Hematopoietic multipotent progenitor cell treated with erythropoietin and hydrocortisone succinate and interleukin-3 and kit ligand, for 6 days (in vitro differentiated cells): ENCODE measurements around the gene NDST4.

ENCODE experiments used
- DNase-seq: peaks from one replicate; pipeline ENCODE4 v3.0.0-alpha.2; 2015

The NDST4 gene

DNA sequence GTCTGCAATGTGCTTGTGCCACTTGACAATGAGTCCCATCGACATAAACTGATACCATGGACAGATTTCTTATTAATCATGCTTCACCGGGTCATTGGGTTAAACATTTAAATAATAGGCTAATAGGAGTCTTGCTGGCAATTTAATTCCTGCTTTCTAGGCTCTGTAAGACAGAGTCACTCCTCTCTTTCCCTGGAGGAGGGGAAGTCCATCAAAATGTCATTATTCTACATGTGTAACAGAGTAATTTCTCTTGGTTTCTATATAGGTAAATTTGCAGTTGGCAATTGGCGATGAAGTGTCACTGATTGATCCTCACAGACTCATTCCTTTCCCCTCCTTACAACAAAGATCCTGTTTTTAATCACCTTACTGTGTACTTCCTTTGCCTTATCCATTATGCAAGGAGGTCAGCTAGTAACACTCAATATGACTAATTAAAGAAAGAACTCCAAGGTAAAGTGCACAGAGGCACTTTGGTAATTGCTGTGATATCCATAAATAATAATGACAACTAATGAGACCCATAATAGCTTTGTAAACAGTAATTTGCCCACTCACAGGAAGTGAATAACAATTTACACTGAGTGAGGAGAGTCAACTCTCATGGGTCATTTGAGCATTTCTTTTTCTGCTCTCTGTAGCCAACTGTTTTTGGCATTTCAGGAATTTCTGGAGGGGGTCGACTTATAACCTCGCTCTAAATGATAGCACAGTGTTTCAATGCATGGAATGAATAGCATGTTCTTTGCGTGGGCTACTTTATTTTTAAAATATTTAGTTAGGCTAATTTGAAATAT, 330.8 kb downstream of the NDST4 start:
- DNase-seq: no peak

DNA sequence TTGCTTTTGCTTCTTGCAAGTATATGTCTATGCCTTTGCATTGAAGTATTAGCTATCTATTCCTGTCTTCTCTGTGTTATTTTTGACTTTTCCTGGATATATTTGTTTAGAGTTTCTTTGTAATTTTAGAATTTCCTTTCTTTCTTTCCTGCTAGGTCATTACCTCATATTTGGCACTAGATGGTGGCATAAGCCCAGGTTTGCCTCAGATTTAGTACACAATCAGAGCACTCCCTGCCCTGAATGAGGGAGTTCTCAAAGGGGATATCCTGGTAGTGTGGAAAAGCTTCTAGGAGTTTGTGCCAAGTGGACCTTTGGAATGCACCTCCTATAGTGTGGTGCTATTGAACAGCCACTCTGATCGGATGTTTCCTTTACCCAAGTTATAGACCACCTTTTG, 333.2 kb downstream of the NDST4 start:
- DNase-seq: no peak
